ENCODE measurements around the gene SFMBT1.

DNA sequence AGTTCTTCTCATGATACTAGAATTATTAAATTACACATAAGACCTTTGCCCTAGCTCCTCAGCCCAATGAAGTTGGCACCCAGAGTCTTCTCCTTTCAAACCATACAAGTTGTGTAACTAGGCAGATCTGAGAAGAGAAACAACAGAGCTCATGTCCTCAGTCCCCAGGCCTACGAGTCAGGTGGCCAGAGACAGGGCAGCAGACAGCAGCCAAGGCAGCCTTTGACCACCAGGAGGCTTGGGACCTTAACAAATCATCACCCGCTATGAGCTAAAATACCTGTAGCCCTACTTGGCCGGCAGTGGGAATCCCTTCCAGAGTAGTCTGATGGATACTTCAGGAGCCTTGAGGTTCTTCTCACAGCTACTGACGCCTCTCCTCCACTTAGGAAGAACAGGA is 166.8 kb downstream of the SFMBT1 start:
- TF ChIP-seq, protein P1, sequence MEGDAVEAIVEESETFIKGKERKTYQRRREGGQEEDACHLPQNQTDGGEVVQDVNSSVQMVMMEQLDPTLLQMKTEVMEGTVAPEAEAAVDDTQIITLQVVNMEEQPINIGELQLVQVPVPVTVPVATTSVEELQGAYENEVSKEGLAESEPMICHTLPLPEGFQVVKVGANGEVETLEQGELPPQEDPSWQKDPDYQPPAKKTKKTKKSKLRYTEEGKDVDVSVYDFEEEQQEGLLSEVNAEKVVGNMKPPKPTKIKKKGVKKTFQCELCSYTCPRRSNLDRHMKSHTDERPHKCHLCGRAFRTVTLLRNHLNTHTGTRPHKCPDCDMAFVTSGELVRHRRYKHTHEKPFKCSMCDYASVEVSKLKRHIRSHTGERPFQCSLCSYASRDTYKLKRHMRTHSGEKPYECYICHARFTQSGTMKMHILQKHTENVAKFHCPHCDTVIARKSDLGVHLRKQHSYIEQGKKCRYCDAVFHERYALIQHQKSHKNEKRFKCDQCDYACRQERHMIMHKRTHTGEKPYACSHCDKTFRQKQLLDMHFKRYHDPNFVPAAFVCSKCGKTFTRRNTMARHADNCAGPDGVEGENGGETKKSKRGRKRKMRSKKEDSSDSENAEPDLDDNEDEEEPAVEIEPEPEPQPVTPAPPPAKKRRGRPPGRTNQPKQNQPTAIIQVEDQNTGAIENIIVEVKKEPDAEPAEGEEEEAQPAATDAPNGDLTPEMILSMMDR (conservative IDR thresholded peaks at IDR 0.05; ENCODE audit: low read length), result no peak
- no peak for TF ChIP-seq EZH2phosphoT487 (IDR thresholded peaks at IDR 0.05; ENCODE audit: borderline replicate concordance, low read depth, low read length)

Measured in OCI-LY7 (cell line).